ENCODE measurements around the gene PPME1.

DNA sequence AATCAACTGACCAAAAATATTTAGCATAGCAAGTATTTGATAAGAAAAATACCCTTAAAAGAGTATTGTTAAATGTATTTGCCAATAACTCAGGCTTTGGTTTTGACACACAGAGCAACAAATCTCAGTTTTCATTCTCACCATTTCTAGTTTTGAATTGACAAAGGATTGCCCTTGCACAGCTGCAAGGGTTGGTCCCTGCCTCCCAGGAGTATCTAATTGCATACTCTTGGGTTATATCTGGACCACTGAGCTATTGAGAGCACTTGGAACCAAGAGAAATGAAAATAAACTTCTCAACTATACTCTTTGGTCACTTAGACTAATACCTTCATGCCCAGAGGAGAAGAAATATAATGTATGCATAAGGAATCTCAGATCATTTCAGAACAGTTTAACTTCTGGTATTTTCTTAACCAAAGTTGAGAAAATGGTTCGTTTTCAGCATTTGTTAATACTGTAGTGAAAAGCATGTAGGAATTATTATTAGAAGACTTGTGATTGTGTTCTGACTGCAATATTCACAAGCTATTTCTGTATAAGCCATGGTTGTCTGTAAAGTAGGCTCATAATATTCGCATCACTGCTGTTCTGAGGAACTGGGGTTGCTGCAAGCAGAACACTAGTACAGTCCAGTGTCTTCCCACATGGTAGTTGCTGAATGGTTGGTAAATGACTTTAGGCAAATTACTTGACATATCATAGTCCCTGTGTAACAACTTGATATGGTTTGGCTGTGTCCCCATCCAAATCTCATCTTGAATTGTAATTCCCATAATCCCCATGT, 8.2 kb upstream of the PPME1 start:
- TF ChIP-seq, protein P1, sequence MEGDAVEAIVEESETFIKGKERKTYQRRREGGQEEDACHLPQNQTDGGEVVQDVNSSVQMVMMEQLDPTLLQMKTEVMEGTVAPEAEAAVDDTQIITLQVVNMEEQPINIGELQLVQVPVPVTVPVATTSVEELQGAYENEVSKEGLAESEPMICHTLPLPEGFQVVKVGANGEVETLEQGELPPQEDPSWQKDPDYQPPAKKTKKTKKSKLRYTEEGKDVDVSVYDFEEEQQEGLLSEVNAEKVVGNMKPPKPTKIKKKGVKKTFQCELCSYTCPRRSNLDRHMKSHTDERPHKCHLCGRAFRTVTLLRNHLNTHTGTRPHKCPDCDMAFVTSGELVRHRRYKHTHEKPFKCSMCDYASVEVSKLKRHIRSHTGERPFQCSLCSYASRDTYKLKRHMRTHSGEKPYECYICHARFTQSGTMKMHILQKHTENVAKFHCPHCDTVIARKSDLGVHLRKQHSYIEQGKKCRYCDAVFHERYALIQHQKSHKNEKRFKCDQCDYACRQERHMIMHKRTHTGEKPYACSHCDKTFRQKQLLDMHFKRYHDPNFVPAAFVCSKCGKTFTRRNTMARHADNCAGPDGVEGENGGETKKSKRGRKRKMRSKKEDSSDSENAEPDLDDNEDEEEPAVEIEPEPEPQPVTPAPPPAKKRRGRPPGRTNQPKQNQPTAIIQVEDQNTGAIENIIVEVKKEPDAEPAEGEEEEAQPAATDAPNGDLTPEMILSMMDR (IDR thresholded peaks at IDR 0.05 in 2 of 3, conservative IDR thresholded peaks at IDR 0.05 in 1 of 3; ENCODE audit: borderline replicate concordance in 1 of 3, insufficient read depth in 1 of 3, low read depth in 2 of 3, low read length in 2 of 3) = no peak
- no peak for TF ChIP-seq EZH2 (IDR thresholded peaks at IDR 0.05)
- TF ChIP-seq ELF1 (IDR thresholded peaks at IDR 0.05; ENCODE audit: borderline replicate concordance, low read depth) = no peak
- TF ChIP-seq POLR2AphosphoS5 (IDR thresholded peaks at IDR 0.05; ENCODE audit: low read depth, low read length) = no peak
- TF ChIP-seq CEBPB (IDR thresholded peaks at IDR 0.05; ENCODE audit: low read depth) = no peak
